GM19099 (cell line): ENCODE measurements around the gene MAP1LC3B2.

Experiments
- POLR2A ChIP-seq: IDR thresholded peaks from 3 replicates; pipeline ENCODE4 v1.6.1; 2011; ENCODE audit warnings: low read depth; ENCODE audit not compliant: insufficient read length; ENCODE audit errors: extremely low read depth

The MAP1LC3B2 gene

DNA sequence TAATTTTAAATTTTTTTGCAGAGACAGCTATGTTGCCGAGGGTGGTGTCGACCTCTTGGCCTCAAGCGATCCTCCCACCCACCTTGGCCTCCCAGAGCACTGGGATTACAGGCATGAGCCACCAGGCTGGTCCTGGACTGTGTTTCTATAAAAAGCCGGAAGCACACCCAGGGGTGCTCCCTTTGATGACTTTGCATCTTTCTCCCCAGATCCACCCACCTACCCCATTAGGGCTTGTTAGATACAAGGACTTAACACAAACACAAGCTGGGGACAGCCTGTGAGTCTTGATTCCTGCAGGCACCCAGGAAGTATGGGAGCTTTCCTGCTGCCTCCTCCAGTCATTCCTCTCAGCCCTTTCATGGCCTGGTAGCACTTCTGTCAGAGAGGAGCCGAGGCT lies 67.0 kb downstream of the MAP1LC3B2 start:
- no peak for TF ChIP-seq POLR2A
